ENCODE measurements around the gene POLR2C. TPM values are rescaled to one million over a fixed set of nuclear protein-coding genes. Genes with fewer than 3 reads are reported as not detected.

POLR2C gene
- total RNA-seq, 2 experiments from 2014 or later: 52.3 to 101 TPM

GRCh38 chr16:57501492-57501891 lies 39.0 kb downstream of the POLR2C start:
- no TSS peak for BruUV-seq (replicated peaks)
- Histone ChIP-seq H3K4me2 (ENCODE audit: low read length) (no peak overlapping the region), H3K4me1 (ENCODE audit: insufficient read depth, low read length, poor library complexity, severe bottlenecking) (no peaks in the 10 kb centered on the region), H2AFZ (ENCODE audit: low read length) (no peak overlapping the region), H3K79me2 (ENCODE audit: insufficient read depth, low read depth, low read length) (no peaks in the 10 kb centered on the region), H3K4me3 (ENCODE audit: low read depth, low read length, poor library complexity, severe bottlenecking) (no peak overlapping the region), H3K36me3 (ENCODE audit: insufficient read depth, low read length) (no peaks in the 10 kb centered on the region), H3K9me3 (ENCODE audit: low read length) (no peaks in the 10 kb centered on the region), H4K20me1 (ENCODE audit: insufficient read depth, low read length) (no peaks in the 10 kb centered on the region; the same call in 1 of the 2 replicates), H3K9me2 (ENCODE audit: insufficient read depth, low read length) (no peaks in the 10 kb centered on the region), H3K27ac (ENCODE audit: low read depth, low read length, poor library complexity, severe bottlenecking) (no peak overlapping the region)
- no peak for DNase-seq (ENCODE audit: low spot score)
- intact Hi-C loops (cut with micrococcal nuclease; ENCODE audit: unreplicated experiment): no loop called here
- POLR2A ChIA-PET: interaction anchor here (0.6 to 0.8 kb wide), 2 partner anchors 43 to 81 kb away, joined by 3 read pairs; no protein-coding TSS in a partner anchor
- CTCF ChIA-PET (ENCODE audit: unreplicated experiment): interaction anchor here (1.0 kb wide), 1 partner anchor 13 kb away, joined by 3 read pairs; no protein-coding TSS in a partner anchor
- TF ChIP-seq EZH2phosphoT487 (IDR thresholded peaks at IDR 0.05; ENCODE audit: borderline replicate concordance, low read depth, low read length) (no peak), CTCF (conservative IDR thresholded peaks at IDR 0.05; ENCODE audit: low read length) (no peak)

- Histone ChIP-seq H3K9me2 (ENCODE audit: insufficient read depth, low read length) (no peaks in the 10 kb centered on the region), H4K20me1 (ENCODE audit: insufficient read depth, low read length) (no peaks in the 10 kb centered on the region; the same call in 1 of the 2 replicates), H3K4me1 (ENCODE audit: insufficient read depth, low read length, poor library complexity, severe bottlenecking) (no peaks in the 10 kb centered on the region), H3K9me3 (ENCODE audit: low read length) (no peaks in the 10 kb centered on the region), H2AFZ (ENCODE audit: low read length) (no peak overlapping the region), H3K36me3 (ENCODE audit: insufficient read depth, low read length) (no peaks in the 10 kb centered on the region), H3K4me2 (ENCODE audit: low read length) (no peak overlapping the region), H3K27ac (ENCODE audit: low read depth, low read length, poor library complexity, severe bottlenecking) (no peak overlapping the region), H3K4me3 (ENCODE audit: low read depth, low read length, poor library complexity, severe bottlenecking) (no peak overlapping the region), H3K79me2 (ENCODE audit: insufficient read depth, low read depth, low read length) (no peaks in the 10 kb centered on the region)
- intact Hi-C loops (cut with micrococcal nuclease; ENCODE audit: unreplicated experiment): no loop called here
- BruUV-seq (replicated peaks): no TSS peak
- POLR2A ChIA-PET: interaction anchor here (0.6 to 0.8 kb wide), 2 partner anchors 44 to 81 kb away, joined by 3 read pairs; no protein-coding TSS in a partner anchor
- TF ChIP-seq EZH2phosphoT487 (IDR thresholded peaks at IDR 0.05; ENCODE audit: borderline replicate concordance, low read depth, low read length): no peak
- TF ChIP-seq CTCF (conservative IDR thresholded peaks at IDR 0.05; ENCODE audit: low read length): no peak
- CTCF ChIA-PET (ENCODE audit: unreplicated experiment): no interaction called here
- DNase-seq (ENCODE audit: low spot score): no peak
These were observed 39.7 kb downstream of the POLR2C start for GRCh38 chr16:57502048-57502775.

GRCh38 chr16:57503366-57503765 lies 40.9 kb downstream of the POLR2C start:
- no peaks in the 10 kb centered on the region for H3K79me2 ChIP-seq (ENCODE audit: insufficient read depth, low read depth, low read length)
- no peaks in the 10 kb centered on the region for H3K4me1 ChIP-seq (ENCODE audit: insufficient read depth, low read length, poor library complexity, severe bottlenecking)
- H2AFZ ChIP-seq (ENCODE audit: low read length): no peak overlapping the region
- H3K36me3 ChIP-seq (ENCODE audit: insufficient read depth, low read length): no peaks in the 10 kb centered on the region
- H3K4me3 ChIP-seq (ENCODE audit: low read depth, low read length, poor library complexity, severe bottlenecking): no peak overlapping the region
- no peaks in the 10 kb centered on the region for H3K9me2 ChIP-seq (ENCODE audit: insufficient read depth, low read length)
- ChIA-PET CTCF (ENCODE audit: unreplicated experiment) (no interaction called here), POLR2A (no interaction called here)
- no peaks in the 10 kb centered on the region; the same call in 1 of the 2 replicates for H4K20me1 ChIP-seq (ENCODE audit: insufficient read depth, low read length)
- BruUV-seq (replicated peaks): no TSS peak
- DNase-seq (ENCODE audit: low spot score): no peak
- H3K4me2 ChIP-seq (ENCODE audit: low read length): no peak overlapping the region
- no peaks in the 10 kb centered on the region for H3K9me3 ChIP-seq (ENCODE audit: low read length)
- intact Hi-C loops (cut with micrococcal nuclease; ENCODE audit: unreplicated experiment): no loop called here
- TF ChIP-seq EZH2phosphoT487 (IDR thresholded peaks at IDR 0.05; ENCODE audit: borderline replicate concordance, low read depth, low read length) (no peak), CTCF (conservative IDR thresholded peaks at IDR 0.05; ENCODE audit: low read length) (no peak)
- H3K27ac ChIP-seq (ENCODE audit: low read depth, low read length, poor library complexity, severe bottlenecking): no peak overlapping the region

Measured in OCI-LY7 (cell line).